GM10266 (cell line): ENCODE measurements around the gene TMEM242.

ENCODE experiments used
- DNase-seq: peaks from one replicate; pipeline ENCODE4 v3.0.0; 2012; ENCODE audit errors: extremely low spot score
- CTCF ChIP-seq: IDR thresholded peaks from 2 replicates; pipeline ENCODE4 v1.5.1; 2012; ENCODE audit warnings: mild to moderate bottlenecking, low read depth; ENCODE audit not compliant: control insufficient read depth, insufficient read depth; ENCODE audit errors: missing control alignments

Gene TMEM242

GRCh38 chr6:157323255-157323965 lies at the start of gene TMEM242:
Gene TMEM242, minus strand, starts transcription at chr6:157323519. Its CDS starts 20 bp downstream, at chr6:157323499.
- no peak for TF ChIP-seq CTCF
- peak; percentile 72 for DNase-seq

GRCh38 chr6:157372501-157373280 lies 49.4 kb upstream of the TMEM242 start:
- no peak for DNase-seq
- TF ChIP-seq CTCF: no peak

- no peak for TF ChIP-seq CTCF
- DNase-seq: no peak
Observed at GRCh38 chr6:157370755-157371154, 47.4 kb upstream of the TMEM242 start.

GRCh38 chr6:157368359-157369049 lies 45.2 kb upstream of the TMEM242 start:
- no peak for TF ChIP-seq CTCF
- DNase-seq: no peak

GRCh38 chr6:157366648-157367047 lies 43.3 kb upstream of the TMEM242 start:
- DNase-seq: no peak
- TF ChIP-seq CTCF: no peak

- TF ChIP-seq CTCF: no peak
Observed at GRCh38 chr6:157364705-157365104, 41.4 kb upstream of the TMEM242 start.

GRCh38 chr6:157361886-157362285 lies 38.6 kb upstream of the TMEM242 start:
- TF ChIP-seq CTCF: no peak
- no peak for DNase-seq

More at GRCh38 chr6:157364705-157365104, 41.4 kb upstream of the TMEM242 start:
- DNase-seq: no peak
